Uterus (tissue), 2 donors: Measurements from ENCODE around the gene ACTMAP.

Experiments
- CTCF ChIP-seq, 4 experiments: fragments of 200-600 bp in 2 of 4; fragments of 450-650 bp in 2 of 4; sonication (generic) in 2 of 4; IDR thresholded peaks; one replicate each; pipeline ENCODE4 v1.5.1; 2016 to 2019; ENCODE audit warnings: antibody characterized with exemption in 4 of 4, mild to moderate bottlenecking in 2 of 4, moderate library complexity in 1 of 4
- POLR2A ChIP-seq, 2 donors: fragments of 450-650 bp; IDR thresholded peaks; one replicate each; pipeline ENCODE4 v1.6.1; 2016; ENCODE audit warnings: antibody characterized with exemption in 2 of 2, mild to moderate bottlenecking in 1 of 2, moderate library complexity in 1 of 2

- TF ChIP-seq CTCF (IDR thresholded peaks at IDR 0.05) (no peak), POLR2A (IDR thresholded peaks at IDR 0.05) (no peak)
Measured at GRCh38 chr19:40797166-40797962, 47.1 kb upstream of the ACTMAP start.
